CD4-positive, alpha-beta T cell treated with Interleukin-6 for 4 hours (primary cell): Measurements from ENCODE around the gene MPV17.
"Not testable (repeated sequence)": the region's sequence is repeated elsewhere in the genome, so short reads cannot be mapped to it uniquely, and the experiment has no call there.

ENCODE experiments used
- DNase-seq: peaks from one replicate; pipeline ENCODE4 v3.0.0-alpha.2; 2020; ENCODE audit warnings: mixed read lengths

The MPV17 gene

GRCh38 chr2:27296481-27296880 is 26.4 kb downstream of the MPV17 start:
- no peak for DNase-seq

DNA sequence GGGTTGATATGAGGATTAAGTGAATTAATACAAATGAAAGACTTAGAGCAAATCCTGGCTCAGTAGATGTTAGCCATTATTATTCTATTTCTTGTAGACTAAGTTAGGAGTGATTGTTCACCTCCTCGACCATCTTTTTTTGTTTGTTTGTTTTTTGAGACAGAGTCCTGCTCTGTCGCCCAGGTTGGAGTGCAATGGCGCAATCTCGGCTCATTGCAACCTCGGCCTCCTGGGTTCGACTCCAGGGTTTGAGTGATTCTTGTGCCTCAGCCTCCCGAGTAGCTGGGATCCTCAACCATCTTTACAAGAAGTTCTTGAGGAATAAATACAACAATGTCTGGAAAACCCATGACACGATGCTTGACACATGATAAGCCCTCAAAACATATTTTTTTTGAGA is 28.0 kb downstream of the MPV17 start:
- DNase-seq = no peak

DNA sequence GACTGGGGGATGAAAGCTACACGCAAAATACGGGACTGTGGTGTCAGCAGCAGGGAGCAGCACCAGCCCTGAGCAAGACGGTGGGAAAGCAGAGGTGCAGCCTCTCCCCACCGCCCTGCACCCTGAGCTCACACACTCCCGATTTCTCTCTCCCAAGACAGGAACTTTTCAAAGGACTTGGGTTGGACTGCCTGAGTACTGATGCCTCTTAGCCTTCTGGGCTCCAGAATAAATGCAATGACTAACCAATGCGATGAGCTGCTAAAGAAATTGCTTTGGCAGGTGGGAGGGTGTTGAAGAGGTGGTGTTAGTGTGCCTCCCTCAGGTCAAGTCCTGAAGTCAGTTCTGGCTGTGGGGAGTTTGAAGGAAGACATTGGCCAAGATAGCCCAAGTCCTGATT is 31.0 kb downstream of the MPV17 start:
- DNase-seq = no peak

GRCh38 chr2:27290549-27290948 is 32.3 kb downstream of the MPV17 start:
- no peak for DNase-seq

DNA sequence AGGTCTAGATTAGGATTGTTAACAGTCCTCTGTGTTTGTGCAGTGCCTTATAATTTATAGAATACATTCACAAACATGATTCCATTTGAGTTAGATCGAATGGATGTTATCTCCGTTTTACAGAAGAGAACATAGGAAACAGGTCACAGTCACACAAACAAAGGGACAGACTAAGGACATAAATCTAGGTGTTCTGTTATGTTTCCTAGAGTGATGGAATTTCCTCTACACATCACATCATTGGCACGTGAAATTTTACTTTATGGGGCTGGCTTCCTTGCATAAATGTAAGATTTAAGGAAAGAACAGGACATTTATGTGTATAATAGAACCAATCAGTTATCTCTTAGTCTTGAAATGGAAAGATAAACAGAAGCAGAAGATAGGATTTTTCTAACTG is 34.3 kb downstream of the MPV17 start:
- DNase-seq = no peak

DNA sequence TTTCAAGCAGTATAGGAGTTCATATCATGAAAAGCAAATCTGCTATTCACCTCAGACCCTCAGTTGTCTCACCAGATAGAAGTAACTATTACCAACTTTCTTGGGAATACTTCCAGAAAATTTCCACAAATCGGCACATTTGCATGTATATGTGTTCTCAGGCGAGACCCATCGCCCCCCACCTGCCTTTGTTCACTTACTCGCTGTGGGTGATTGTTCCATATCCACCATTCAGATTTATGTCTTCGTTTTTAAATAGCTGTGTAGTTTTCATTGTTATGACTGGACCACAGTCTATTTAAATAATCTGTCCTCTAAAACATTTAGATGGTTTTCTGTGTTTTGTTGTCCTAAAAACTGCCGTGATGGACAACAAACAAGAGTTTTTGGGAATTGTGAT is 37.4 kb downstream of the MPV17 start:
- DNase-seq = no peak

- DNase-seq = no peak
These were observed 37.9 kb downstream of the MPV17 start for GRCh38 chr2:27284996-27285395.

DNA sequence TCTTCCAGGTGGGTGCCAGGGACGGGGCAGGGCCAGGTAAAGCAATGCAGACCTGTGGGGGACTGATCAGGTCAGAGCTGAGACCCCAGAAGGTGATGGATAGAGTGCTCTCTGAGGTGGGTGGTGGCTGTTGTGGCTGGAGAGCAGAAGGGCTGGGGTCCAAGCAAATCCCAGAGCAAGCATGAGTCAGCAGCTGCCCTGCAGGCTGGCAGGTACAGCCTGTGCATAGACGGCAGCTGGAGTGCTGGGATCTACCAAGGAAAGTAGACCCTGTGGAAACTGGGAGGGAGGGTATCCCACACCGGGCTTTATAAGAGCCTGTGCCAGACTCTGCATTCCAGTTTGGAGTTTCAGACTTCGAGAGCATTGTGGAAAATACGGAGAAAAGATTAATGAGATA is 40.0 kb downstream of the MPV17 start:
- DNase-seq = no peak

DNA sequence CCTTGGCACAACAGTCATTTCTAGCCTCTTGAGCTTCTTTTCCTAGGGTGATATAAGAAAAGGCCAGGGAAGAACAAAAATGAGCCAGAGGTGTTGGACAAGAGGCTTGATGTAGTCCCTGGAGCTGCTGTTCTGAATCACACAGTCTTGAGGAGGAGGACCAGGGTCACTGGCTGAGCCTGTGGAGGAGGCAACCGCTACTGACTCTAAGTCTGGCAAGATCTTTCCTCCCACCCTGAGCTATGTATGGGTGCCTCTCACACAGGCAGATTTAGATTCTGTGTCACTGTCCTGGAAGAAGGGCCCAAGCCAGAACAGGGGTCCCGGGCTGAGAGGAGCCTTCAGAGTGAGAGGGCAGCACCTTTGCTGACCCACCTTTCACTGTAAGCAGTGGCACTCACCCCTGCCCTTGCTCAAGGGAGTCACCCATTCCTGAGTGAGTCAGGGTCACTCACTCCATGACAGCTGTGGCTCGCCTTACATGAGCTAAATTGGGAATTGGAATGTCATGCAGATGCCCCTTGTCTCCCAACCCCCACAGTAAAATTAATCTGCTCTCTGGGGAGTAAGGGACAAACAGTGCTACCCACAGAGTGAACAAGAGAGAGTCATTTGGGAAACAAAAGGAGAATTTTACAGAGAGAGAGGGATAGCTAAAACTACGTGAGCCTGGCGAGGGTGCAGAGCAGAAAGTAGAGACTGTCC is 40.9 kb downstream of the MPV17 start, which contains the start of gene TRIM54:
TRIM54 (plus strand) TSS at position 575 of the 705 bp plus-strand sequence. CDS start 303 bp downstream, outside the sequence.
- DNase-seq = no peak

GRCh38 chr2:27281442-27281841 is 41.5 kb downstream of the MPV17 start:
- no peak for DNase-seq

GRCh38 chr2:27280826-27281225 is 42.1 kb downstream of the MPV17 start:
- DNase-seq = no peak

GRCh38 chr2:27278010-27278409 is 44.9 kb downstream of the MPV17 start:
- DNase-seq = no peak

- no peak for DNase-seq
These were observed 47.4 kb downstream of the MPV17 start, which contains the start of gene DNAJC5G for GRCh38 chr2:27275211-27276150. TSS of gene DNAJC5G (plus strand) at chr2:27275433. CDS start at chr2:27276729, 1,296 bp downstream.

GRCh38 chr2:27272537-27273522 is 50.1 kb downstream of the MPV17 start:
- not testable (repeated sequence) for DNase-seq

- DNase-seq = no peak
These were observed 51.1 kb downstream of the MPV17 start for GRCh38 chr2:27271631-27272340.

DNA sequence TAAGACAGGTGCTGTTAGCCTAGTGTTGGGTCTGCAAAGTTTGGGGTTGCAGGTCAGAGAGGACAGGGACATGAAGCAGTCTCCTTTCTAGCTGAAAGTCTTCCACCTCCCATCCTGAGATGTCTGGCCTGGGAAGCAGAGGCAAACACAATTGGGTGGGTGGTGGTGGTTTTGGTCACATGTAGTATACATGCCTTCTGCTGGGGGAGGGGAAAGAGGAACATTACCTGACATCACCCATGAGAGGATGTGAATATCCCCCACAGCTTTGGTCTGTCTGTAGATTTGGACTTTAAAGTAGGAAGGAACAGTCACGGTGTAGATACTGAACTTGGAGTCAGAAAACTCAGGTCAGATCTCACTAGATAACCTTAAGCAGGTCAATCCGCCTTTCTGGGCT is 52.2 kb downstream of the MPV17 start:
- no peak for DNase-seq

DNA sequence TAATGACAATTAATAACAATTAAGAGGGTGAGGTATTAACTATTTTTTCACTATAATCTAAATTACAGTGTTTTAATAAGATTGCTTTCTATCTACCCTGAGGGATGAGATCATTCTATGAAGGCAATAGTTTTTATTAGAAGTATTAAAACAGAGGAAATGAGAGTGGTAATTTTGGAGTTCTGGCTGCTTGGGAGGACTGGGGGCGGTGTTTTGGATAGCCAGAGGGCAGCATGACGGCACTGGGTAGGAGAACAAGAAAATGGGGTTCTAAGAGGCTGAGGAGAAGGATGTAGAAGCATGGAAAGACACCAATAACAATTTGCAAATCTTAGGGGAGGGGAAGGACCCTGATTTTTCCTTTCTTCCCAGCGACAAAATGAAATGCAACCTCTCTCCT is 52.8 kb downstream of the MPV17 start:
- no peak for DNase-seq

DNA sequence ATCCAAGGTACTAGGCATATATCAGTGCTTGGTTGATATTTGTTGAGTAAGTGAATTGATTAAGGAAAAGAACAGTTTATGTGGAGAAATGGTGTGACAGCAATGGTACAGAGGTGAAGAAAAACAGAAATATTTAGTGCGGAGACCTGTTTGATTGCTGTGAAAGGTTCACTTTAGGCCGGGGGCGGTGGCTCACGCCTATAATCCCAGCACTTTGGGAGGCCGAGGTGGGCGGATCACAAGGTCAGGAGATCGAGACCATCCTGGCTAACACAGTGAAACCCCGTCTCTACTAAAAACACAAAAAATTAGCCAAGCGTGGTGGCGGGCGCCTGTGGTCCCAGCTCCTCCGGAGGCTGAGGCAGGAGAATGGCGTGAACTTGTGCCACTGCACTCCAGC is 54.6 kb downstream of the MPV17 start:
- not testable (repeated sequence) for DNase-seq

- no peak for DNase-seq
These were observed 57.4 kb downstream of the MPV17 start for GRCh38 chr2:27265536-27265870.

GRCh38 chr2:27264753-27265535 is 58.0 kb downstream of the MPV17 start:
- peak; percentile 69 for DNase-seq

DNA sequence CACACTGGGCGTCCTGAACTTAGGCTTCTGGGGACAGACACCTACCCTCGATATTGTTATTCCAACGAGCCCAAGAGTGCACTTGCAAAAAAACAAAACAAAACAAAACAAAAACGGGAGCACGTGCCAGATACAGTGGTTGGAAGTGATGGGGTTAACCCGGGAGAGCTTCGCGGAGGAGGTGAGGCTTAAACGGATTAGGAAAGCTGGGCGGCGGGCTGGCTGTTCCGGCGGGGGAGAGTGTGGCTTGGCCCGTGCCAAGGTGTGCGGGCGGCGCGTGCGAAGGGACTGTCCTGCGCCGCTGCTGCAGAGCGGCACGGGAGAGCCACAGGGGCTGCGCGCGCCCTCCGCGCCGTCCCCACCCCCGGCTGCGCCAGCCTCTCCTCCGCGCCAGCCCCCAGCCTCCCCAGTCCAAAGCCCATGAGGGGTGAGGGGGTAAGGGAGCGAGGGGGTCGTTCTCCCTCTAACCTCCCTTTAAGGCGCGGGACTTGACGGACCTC is 58.6 kb downstream of the MPV17 start:
- peak; percentile 15 for DNase-seq
